Thymus (tissue), 11 donors: ENCODE data around the gene LAIR1. TPM values are rescaled to one million over a fixed set of nuclear protein-coding genes. Genes with fewer than 3 reads are reported as not detected.

Source experiments
- DNase-seq, 9 donors: peaks; one replicate each; pipeline ENCODE4 v3.0.0-alpha.2; 2013; ENCODE audit warnings: low spot score in 9 of 9, low read depth in 6 of 9, missing footprints in 1 of 9
- H3K27ac ChIP-seq, 2 donors: one replicate each; pipeline ENCODE4 v1.5.1; 2013; ENCODE audit warnings: control low read depth in 1 of 2, low read depth in 1 of 2, low read length in 1 of 2, mild to moderate bottlenecking in 1 of 2, moderate library complexity in 1 of 2
- H3K27me3 ChIP-seq, 2 donors: one replicate each; pipeline ENCODE4 v1.5.1; 2013; ENCODE audit warnings: low read length in 1 of 2; ENCODE audit not compliant: control insufficient read depth in 2 of 2, insufficient read depth in 1 of 2
- H3K36me3 ChIP-seq, 2 donors: one replicate each; pipeline ENCODE4 v1.5.1; 2013; ENCODE audit warnings: low read length in 1 of 2, mild to moderate bottlenecking in 1 of 2, moderate library complexity in 1 of 2; ENCODE audit not compliant: control insufficient read depth in 2 of 2, insufficient read depth in 2 of 2
- H3K4me1 ChIP-seq, 2 donors: one replicate each; pipeline ENCODE4 v1.5.1; 2013; ENCODE audit warnings: low read length in 2 of 2; ENCODE audit not compliant: control insufficient read depth in 2 of 2, insufficient read depth in 2 of 2
- H3K4me3 ChIP-seq, 2 donors: one replicate each; pipeline ENCODE4 v1.5.1; 2013; ENCODE audit warnings: low read length in 2 of 2, control low read depth in 1 of 2, mild to moderate bottlenecking in 1 of 2
- H3K9me3 ChIP-seq, 2 donors: one replicate each; pipeline ENCODE4 v1.5.1; 2013; ENCODE audit warnings: low read length in 1 of 2, mild to moderate bottlenecking in 1 of 2; ENCODE audit not compliant: control insufficient read depth in 2 of 2, insufficient read depth in 1 of 2
- WGBS: extraction: QIAGEN DNeasy Blood & Tissue Kit; methylation state at CpG from one replicate; pipeline ENCODE4 v1.1.7; 2013; 5-methylcytosine and 5-hydroxymethylcytosine counted together
- polyA plus RNA-seq: library from polyadenylated mRNA; stranded (reverse); fragments of 200-250 nt; gene quantifications from one replicate; pipeline ENCODE4 v1.2.3, GENCODE V29; 2013
- total RNA-seq: library from RNA; stranded (reverse); fragments of 120-200 nt; gene quantifications from one replicate; pipeline ENCODE4 v1.2.4, GENCODE V29; 2013
- donor health status: healthy.

LAIR1 gene
- total and polyA plus RNA-seq, 2 donors: 127 to 128 TPM

- peaks cover 0 to 11% of the 10 kb centered on the region in 2 donors for H3K27me3 ChIP-seq
- H3K4me3 ChIP-seq: no peak overlapping the region
- H3K9me3 ChIP-seq: no peaks in the 10 kb centered on the region
- H3K4me1 ChIP-seq: peaks cover 0 to 5% of the 10 kb centered on the region in 2 donors
- no peak for DNase-seq
- H3K36me3 ChIP-seq: no peaks in the 10 kb centered on the region
- no peak overlapping the region for H3K27ac ChIP-seq
- WGBS: 91% methylated on average over 14 of the region's 14 CpGs
These were observed 44.6 kb downstream of the LAIR1 start for GRCh38 chr19:54319892-54320670.

GRCh38 chr19:54319049-54319448 lies 45.7 kb downstream of the LAIR1 start:
- no peaks in the 10 kb centered on the region for H3K9me3 ChIP-seq
- peak in 1 of 9 donors; percentile 32 for DNase-seq
- WGBS: 65% methylated on average over 7 of the region's 7 CpGs
- no peak overlapping the region for H3K27ac ChIP-seq
- peaks cover 0 to 5% of the 10 kb centered on the region in 2 donors for H3K4me1 ChIP-seq
- H3K4me3 ChIP-seq: no peak overlapping the region
- H3K27me3 ChIP-seq: peaks cover 0 to 11% of the 10 kb centered on the region in 2 donors
- H3K36me3 ChIP-seq: no peaks in the 10 kb centered on the region

GRCh38 chr19:54317965-54318240 lies 46.8 kb downstream of the LAIR1 start:
- peaks cover 0 to 15% of the 10 kb centered on the region in 2 donors for H3K27me3 ChIP-seq
- DNase-seq: no peak
- WGBS: 97% methylated on average over 9 of the region's 9 CpGs

GRCh38 chr19:54317108-54317964 lies 47.4 kb downstream of the LAIR1 start:
- peaks cover 0 to 20% of the 10 kb centered on the region in 2 donors for H3K27me3 ChIP-seq
- DNase-seq: no peak
- H3K36me3 ChIP-seq: no peaks in the 10 kb centered on the region
- H3K9me3 ChIP-seq: no peaks in the 10 kb centered on the region
- H3K4me1 ChIP-seq: peaks cover 0 to 5% of the 10 kb centered on the region in 2 donors
- H3K4me3 ChIP-seq: no peak overlapping the region
- 82% methylated on average over 29 of the region's 29 CpGs for WGBS
- no peak overlapping the region for H3K27ac ChIP-seq

More at GRCh38 chr19:54317965-54318240, 46.8 kb downstream of the LAIR1 start:
- H3K4me3 ChIP-seq: no peak overlapping the region
- H3K9me3 ChIP-seq: no peaks in the 10 kb centered on the region
- no peak overlapping the region for H3K27ac ChIP-seq
- H3K36me3 ChIP-seq: no peaks in the 10 kb centered on the region
- peaks cover 0 to 5% of the 10 kb centered on the region in 2 donors for H3K4me1 ChIP-seq

GRCh38 chr19:54316746-54317107 lies 48.0 kb downstream of the LAIR1 start:
- DNase-seq: no peak
- Histone ChIP-seq H3K9me3 (no peaks in the 10 kb centered on the region), H3K27me3 (peaks cover 0 to 25% of the 10 kb centered on the region in 2 donors), H3K27ac (no peak overlapping the region), H3K4me1 (peaks cover 0 to 5% of the 10 kb centered on the region in 2 donors), H3K4me3 (no peak overlapping the region), H3K36me3 (no peaks in the 10 kb centered on the region)
- 74% methylated on average over 11 of the region's 11 CpGs for WGBS

- H3K27ac ChIP-seq: no peak overlapping the region
- no peak overlapping the region for H3K4me3 ChIP-seq
- WGBS: 92% methylated on average over 10 of the region's 10 CpGs
- H3K9me3 ChIP-seq: no peaks in the 10 kb centered on the region
- no peak for DNase-seq
- H3K4me1 ChIP-seq: peaks cover 0 to 5% of the 10 kb centered on the region in 2 donors
- no peaks in the 10 kb centered on the region for H3K36me3 ChIP-seq
- peaks cover 0 to 26% of the 10 kb centered on the region in 2 donors for H3K27me3 ChIP-seq
These were observed 48.8 kb downstream of the LAIR1 start for GRCh38 chr19:54315956-54316355.

- WGBS: 27% methylated on average over 13 of the region's 13 CpGs
- no peak within 1 kb of the TSS for H3K27ac ChIP-seq
- no peaks in the 10 kb centered on the region for H3K36me3 ChIP-seq
- DNase-seq: no peak
- H3K4me1 ChIP-seq: peaks cover 0 to 5% of the 10 kb centered on the region in 2 donors
- H3K27me3 ChIP-seq: peaks cover 0 to 26% of the 10 kb centered on the region in 2 donors
- H3K4me3 ChIP-seq: no peak within 1 kb of the TSS
- no peaks in the 10 kb centered on the region for H3K9me3 ChIP-seq
These were observed 52.0 kb downstream of the LAIR1 start, which contains the start of gene LILRA5 for GRCh38 chr19:54312436-54313377. TSS of gene LILRA5 (minus strand) at chr19:54313166. CDS start at chr19:54313019, 147 bp downstream.

GRCh38 chr19:54312011-54312410 lies 52.7 kb downstream of the LAIR1 start:
- H3K4me1 ChIP-seq: peaks cover 0 to 5% of the 10 kb centered on the region in 2 donors
- DNase-seq: no peak
- H3K9me3 ChIP-seq: no peaks in the 10 kb centered on the region
- H3K27ac ChIP-seq: no peak overlapping the region
- no peak overlapping the region for H3K4me3 ChIP-seq
- H3K36me3 ChIP-seq: no peaks in the 10 kb centered on the region
- peaks cover 0 to 23% of the 10 kb centered on the region in 2 donors for H3K27me3 ChIP-seq
- WGBS: 85% methylated on average over 6 of the region's 6 CpGs
